Hepatocyte (in vitro differentiated cells): ENCODE results near the gene WDFY4.

Experiments
- EZH2phosphoT487 ChIP-seq: fragments of 200-600 bp; sonication (generic); IDR thresholded peaks from one replicate; pipeline ENCODE4 v1.6.1; 2018; ENCODE audit warnings: antibody characterized with exemption, mild to moderate bottlenecking, low read depth, moderate library complexity; ENCODE audit not compliant: unreplicated experiment, severe bottlenecking
- TF ChIP-seq, protein P1 (sequence below): fragments of 200-600 bp; sonication (generic); IDR thresholded peaks from 2 replicates; pipeline ENCODE4 v1.5.1; 2016; ENCODE audit warnings: antibody characterized with exemption, mild to moderate bottlenecking; ENCODE audit not compliant: poor library complexity

DNA sequence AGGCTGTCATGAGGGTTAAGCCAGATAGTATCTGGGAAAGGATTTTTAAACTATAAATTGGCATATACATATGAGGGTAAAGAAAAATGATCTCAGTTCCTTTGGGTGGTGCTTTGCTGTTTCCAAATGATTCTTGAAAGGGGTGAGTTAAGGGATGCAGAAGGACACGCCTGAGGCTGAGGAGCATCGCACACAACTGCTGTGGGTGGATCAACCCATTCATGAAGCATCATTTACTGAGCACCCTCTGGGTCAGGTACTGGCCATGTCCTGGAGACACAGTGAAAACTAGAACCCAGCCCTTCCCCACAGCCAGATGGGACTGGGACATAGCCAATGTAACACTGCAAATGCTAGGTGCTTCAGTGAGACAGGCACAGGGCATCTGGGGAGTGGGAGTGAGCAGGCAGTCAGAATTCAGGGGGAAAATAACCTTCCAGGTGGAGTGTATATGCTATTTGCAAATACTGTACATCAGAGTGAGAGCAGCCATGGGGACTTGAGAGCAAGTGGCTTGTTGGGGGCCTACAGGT, 112.1 kb downstream of the WDFY4 start:
- TF ChIP-seq, protein P1, sequence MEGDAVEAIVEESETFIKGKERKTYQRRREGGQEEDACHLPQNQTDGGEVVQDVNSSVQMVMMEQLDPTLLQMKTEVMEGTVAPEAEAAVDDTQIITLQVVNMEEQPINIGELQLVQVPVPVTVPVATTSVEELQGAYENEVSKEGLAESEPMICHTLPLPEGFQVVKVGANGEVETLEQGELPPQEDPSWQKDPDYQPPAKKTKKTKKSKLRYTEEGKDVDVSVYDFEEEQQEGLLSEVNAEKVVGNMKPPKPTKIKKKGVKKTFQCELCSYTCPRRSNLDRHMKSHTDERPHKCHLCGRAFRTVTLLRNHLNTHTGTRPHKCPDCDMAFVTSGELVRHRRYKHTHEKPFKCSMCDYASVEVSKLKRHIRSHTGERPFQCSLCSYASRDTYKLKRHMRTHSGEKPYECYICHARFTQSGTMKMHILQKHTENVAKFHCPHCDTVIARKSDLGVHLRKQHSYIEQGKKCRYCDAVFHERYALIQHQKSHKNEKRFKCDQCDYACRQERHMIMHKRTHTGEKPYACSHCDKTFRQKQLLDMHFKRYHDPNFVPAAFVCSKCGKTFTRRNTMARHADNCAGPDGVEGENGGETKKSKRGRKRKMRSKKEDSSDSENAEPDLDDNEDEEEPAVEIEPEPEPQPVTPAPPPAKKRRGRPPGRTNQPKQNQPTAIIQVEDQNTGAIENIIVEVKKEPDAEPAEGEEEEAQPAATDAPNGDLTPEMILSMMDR = no peak
- no peak for TF ChIP-seq EZH2phosphoT487
